ENCODE results near the gene CCDC195.
A peak's percentile ranks its signal among the peaks of the same experiment; 100 is the strongest.
"Not testable (repeated sequence)": the region's sequence is repeated elsewhere in the genome, so short reads cannot be mapped to it uniquely, and the experiment has no call there.

CCDC195 gene

GRCh38 chr2:224690868-224691267, 25.3 kb downstream of the CCDC195 start:
- DNase-seq (ENCODE audit: low read depth): no peak

- DNase-seq (ENCODE audit: low read depth): no peak
Observed at GRCh38 chr2:224689539-224689938, 26.6 kb downstream of the CCDC195 start.

- DNase-seq (ENCODE audit: low read depth): no peak
Observed at GRCh38 chr2:224688997-224689396, 27.2 kb downstream of the CCDC195 start.

- no peak for DNase-seq (ENCODE audit: low read depth)
Observed at GRCh38 chr2:224687156-224687555, 29.0 kb downstream of the CCDC195 start.

- no peak for DNase-seq (ENCODE audit: low read depth)
Observed at GRCh38 chr2:224685121-224685520, 31.0 kb downstream of the CCDC195 start.

- no peak for DNase-seq (ENCODE audit: low read depth)
Observed at GRCh38 chr2:224682134-224682533, 34.0 kb downstream of the CCDC195 start.

GRCh38 chr2:224671731-224672130, 44.4 kb downstream of the CCDC195 start:
- no peak for DNase-seq (ENCODE audit: low read depth)

GRCh38 chr2:224670203-224670602, 46.0 kb downstream of the CCDC195 start:
- DNase-seq (ENCODE audit: low read depth): no peak

GRCh38 chr2:224669449-224669848, 46.7 kb downstream of the CCDC195 start:
- DNase-seq (ENCODE audit: low read depth): no peak

- no peak for DNase-seq (ENCODE audit: low read depth)
Observed at GRCh38 chr2:224668123-224668909, 47.8 kb downstream of the CCDC195 start.

GRCh38 chr2:224666951-224667553, 49.1 kb downstream of the CCDC195 start:
- no peak for DNase-seq (ENCODE audit: low read depth)

- DNase-seq (ENCODE audit: low read depth): not testable (repeated sequence)
Observed at GRCh38 chr2:224663322-224663721, 52.8 kb downstream of the CCDC195 start.

GRCh38 chr2:224661708-224662107, 54.5 kb downstream of the CCDC195 start:
- not testable (repeated sequence) for DNase-seq (ENCODE audit: low read depth)

GRCh38 chr2:224659714-224660113, 56.5 kb downstream of the CCDC195 start:
- no peak for DNase-seq (ENCODE audit: low read depth)

- peak; percentile 66 for DNase-seq (ENCODE audit: low read depth)
Observed at GRCh38 chr2:224658780-224659405, 57.3 kb downstream of the CCDC195 start.

GRCh38 chr2:224657349-224657748, 58.8 kb downstream of the CCDC195 start:
- no peak for DNase-seq (ENCODE audit: low read depth)

GRCh38 chr2:224655006-224655537, 61.1 kb downstream of the CCDC195 start:
- no peak for DNase-seq (ENCODE audit: low read depth)
